OCI-LY7 (cell line): ENCODE data around the gene CALY. TPM values are rescaled to one million over a fixed set of nuclear protein-coding genes. Genes with fewer than 3 reads are reported as not detected.

ENCODE experiments used
- BruUV-seq: library from RNA; stranded (reverse); fragments of 400-500 nt; replicated peaks from 2 replicates; lab custom pipeline; 2021; lab: Mats Ljungman, UMichigan
- CTCF ChIA-PET: fragments of 300-600 bp; sonication (Branson Sonifier 250); formaldehyde crosslinking; loops from one replicate; lab custom pipeline; 2022; ENCODE audit warnings: antibody characterized with exemption; ENCODE audit not compliant: unreplicated experiment; lab: Charles Lee
- POLR2A ChIA-PET: fragments of 300-600 bp; sonication (Branson Sonifier 250); formaldehyde crosslinking; loops from one replicate; lab custom pipeline; 2022; ENCODE audit warnings: antibody characterized with exemption; lab: Charles Lee
- DNase-seq: peaks from one replicate; pipeline ENCODE4 v3.0.0-alpha.2; 2015; ENCODE audit warnings: low spot score
- H2AFZ ChIP-seq: fragments of 200-600 bp; sonication (generic), shearing (Covaris generic); 2 replicates; pipeline ENCODE4 v1.6.1; 2014; ENCODE audit warnings: mild to moderate bottlenecking, antibody characterized with exemption, low read length, moderate library complexity
- H3K27ac ChIP-seq: fragments of 200-600 bp; sonication (generic); 2 replicates; pipeline ENCODE4 v1.5.1; 2014; ENCODE audit warnings: mixed run types, low read depth, mild to moderate bottlenecking, moderate library complexity, low read length, inconsistent platforms; ENCODE audit not compliant: poor library complexity, severe bottlenecking
- H3K36me3 ChIP-seq: fragments of 200-600 bp; sonication (generic); 2 replicates; pipeline ENCODE4 v1.6.1; 2014; ENCODE audit warnings: mild to moderate bottlenecking, antibody characterized with exemption, low read length, moderate library complexity, mixed read lengths; ENCODE audit not compliant: insufficient read depth
- H3K4me1 ChIP-seq: fragments of 200-600 bp; sonication (generic); 2 replicates; pipeline ENCODE4 v1.5.1; 2014; ENCODE audit warnings: mild to moderate bottlenecking, low read length; ENCODE audit not compliant: insufficient read depth, poor library complexity, severe bottlenecking
- H3K4me2 ChIP-seq: fragments of 200-600 bp; sonication (generic); 2 replicates; pipeline ENCODE4 v1.6.1; 2014; ENCODE audit warnings: mild to moderate bottlenecking, low read length
- H3K4me3 ChIP-seq: fragments of 200-600 bp; sonication (generic); 2 replicates; pipeline ENCODE4 v1.5.1; 2014; ENCODE audit warnings: mild to moderate bottlenecking, low read depth, low read length; ENCODE audit not compliant: poor library complexity, severe bottlenecking
- H3K79me2 ChIP-seq: fragments of 200-600 bp; sonication (generic); 2 replicates; pipeline ENCODE4 v1.6.1; 2016; ENCODE audit warnings: low read depth, mild to moderate bottlenecking, low read length, moderate library complexity, mixed read lengths; ENCODE audit not compliant: insufficient read depth
- H3K9me2 ChIP-seq: fragments of 200-600 bp; sonication (generic); 2 replicates; pipeline ENCODE4 v1.6.1; 2016; ENCODE audit warnings: mild to moderate bottlenecking, low read length, mixed read lengths; ENCODE audit not compliant: insufficient read depth
- H3K9me3 ChIP-seq: fragments of 200-600 bp; sonication (generic); 2 replicates; pipeline ENCODE4 v1.6.1; 2014; ENCODE audit warnings: mild to moderate bottlenecking, mixed run types, low read length, mixed read lengths
- H4K20me1 ChIP-seq: fragments of 200-600 bp; sonication (generic); 2 replicates; pipeline ENCODE4 v1.6.1; 2014; ENCODE audit warnings: mild to moderate bottlenecking, antibody characterized with exemption, low read length, moderate library complexity, mixed read lengths; ENCODE audit not compliant: insufficient read depth
- EZH2phosphoT487 ChIP-seq: fragments of 200-600 bp; sonication (generic); IDR thresholded peaks from 2 replicates; pipeline ENCODE4 v1.6.1; 2018; ENCODE audit warnings: low read depth, borderline replicate concordance, mild to moderate bottlenecking, mixed run types, antibody characterized with exemption, low read length, moderate library complexity, mixed read lengths
- intact Hi-C: fragments of 100-400 bp; cut with micrococcal nuclease; formaldehyde crosslinking; loops from one replicate; pipeline ENCODE4 v1.10.0; 2022; ENCODE audit not compliant: unreplicated experiment
- total RNA-seq, 2 experiments: library from RNA; depleted of rRNA in 1 of 2; stranded (reverse); fragments of >200 nt in 1 of 2; shearing (Covaris generic) in 1 of 2; gene quantifications; 2 replicates each; pipeline ENCODE4 v1.2.3, GENCODE V29; 2014 to 2022
- TF ChIP-seq, protein P1 (sequence below): fragments of 200-600 bp; sonication (generic); conservative IDR thresholded peaks from 2 replicates; pipeline ENCODE4 v1.5.1; 2014; ENCODE audit warnings: mild to moderate bottlenecking, antibody characterized with exemption, low read length, moderate library complexity, mixed read lengths

The CALY gene
- total RNA-seq, 2 experiments from 2014 or later: not detected

DNA sequence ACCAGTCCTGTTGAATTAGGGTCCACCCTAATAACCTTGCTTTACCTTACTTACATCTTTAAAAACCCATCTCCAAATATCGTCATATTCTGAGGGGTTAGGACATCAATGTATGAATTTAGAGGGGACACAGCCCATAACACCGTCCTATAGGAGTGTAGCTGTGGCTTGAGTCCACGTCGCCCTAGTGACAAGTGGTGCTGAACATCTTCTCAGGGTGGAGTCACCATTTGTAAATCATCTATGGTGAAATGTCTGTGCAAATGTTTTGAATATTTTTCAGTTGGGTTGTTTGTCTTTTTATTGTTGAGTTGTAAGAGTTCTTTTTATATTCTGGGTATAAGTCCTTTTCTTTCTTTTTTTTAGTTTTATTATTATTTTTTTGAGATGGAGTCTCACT is 5.3 kb upstream of the CALY start:
- ChIA-PET CTCF (no interaction called here), POLR2A (no interaction called here)
- no TSS peak for BruUV-seq
- Histone ChIP-seq H3K79me2 (no peaks in the 10 kb centered on the region), H2AFZ (no peak overlapping the region), H3K9me2 (no peaks in the 10 kb centered on the region), H3K9me3 (no peaks in the 10 kb centered on the region; the same call in 1 of the 2 replicates), H3K27ac (no peak overlapping the region), H3K4me3 (no peak overlapping the region), H3K36me3 (no peaks in the 10 kb centered on the region), H3K4me1 (no peaks in the 10 kb centered on the region), H4K20me1 (no peaks in the 10 kb centered on the region), H3K4me2 (no peak overlapping the region)
- no peak for DNase-seq
- intact Hi-C loops: no loop called here
- TF ChIP-seq, protein P1, sequence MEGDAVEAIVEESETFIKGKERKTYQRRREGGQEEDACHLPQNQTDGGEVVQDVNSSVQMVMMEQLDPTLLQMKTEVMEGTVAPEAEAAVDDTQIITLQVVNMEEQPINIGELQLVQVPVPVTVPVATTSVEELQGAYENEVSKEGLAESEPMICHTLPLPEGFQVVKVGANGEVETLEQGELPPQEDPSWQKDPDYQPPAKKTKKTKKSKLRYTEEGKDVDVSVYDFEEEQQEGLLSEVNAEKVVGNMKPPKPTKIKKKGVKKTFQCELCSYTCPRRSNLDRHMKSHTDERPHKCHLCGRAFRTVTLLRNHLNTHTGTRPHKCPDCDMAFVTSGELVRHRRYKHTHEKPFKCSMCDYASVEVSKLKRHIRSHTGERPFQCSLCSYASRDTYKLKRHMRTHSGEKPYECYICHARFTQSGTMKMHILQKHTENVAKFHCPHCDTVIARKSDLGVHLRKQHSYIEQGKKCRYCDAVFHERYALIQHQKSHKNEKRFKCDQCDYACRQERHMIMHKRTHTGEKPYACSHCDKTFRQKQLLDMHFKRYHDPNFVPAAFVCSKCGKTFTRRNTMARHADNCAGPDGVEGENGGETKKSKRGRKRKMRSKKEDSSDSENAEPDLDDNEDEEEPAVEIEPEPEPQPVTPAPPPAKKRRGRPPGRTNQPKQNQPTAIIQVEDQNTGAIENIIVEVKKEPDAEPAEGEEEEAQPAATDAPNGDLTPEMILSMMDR: no peak
- TF ChIP-seq EZH2phosphoT487: no peak

DNA sequence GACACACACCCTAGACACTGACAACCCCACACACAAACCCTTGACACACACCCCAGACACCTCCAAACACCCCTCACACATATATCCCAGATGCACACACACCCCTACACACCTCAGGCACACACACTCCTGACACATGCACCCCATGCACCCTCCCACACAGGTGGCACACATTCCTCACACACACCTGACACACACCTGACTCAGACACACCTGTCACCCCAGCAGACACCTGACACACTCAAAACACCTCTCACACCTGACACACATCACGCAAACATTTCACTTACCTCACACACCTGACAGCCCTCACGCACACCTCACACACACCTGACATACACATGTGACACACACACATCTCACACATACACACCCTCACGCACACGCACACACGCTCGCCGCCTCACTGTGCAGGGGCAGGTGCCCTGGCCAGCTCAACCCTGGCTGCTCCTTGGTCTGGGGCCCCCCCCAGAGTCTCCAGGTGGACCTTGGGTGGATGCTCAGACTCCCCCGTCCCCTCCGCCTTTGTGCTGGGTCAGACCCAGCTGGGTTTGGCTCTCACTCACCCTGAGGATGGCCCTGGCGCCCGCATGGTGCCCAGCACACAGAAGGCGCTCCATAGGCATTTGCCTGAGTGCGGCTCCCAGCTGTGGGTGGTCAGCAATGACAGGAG is 3.1 kb upstream of the CALY start:
- H4K20me1 ChIP-seq: no peaks in the 10 kb centered on the region
- DNase-seq: no peak
- no peaks in the 10 kb centered on the region for H3K79me2 ChIP-seq
- no peaks in the 10 kb centered on the region for H3K9me2 ChIP-seq
- H3K27ac ChIP-seq: no peak overlapping the region
- H3K36me3 ChIP-seq: no peaks in the 10 kb centered on the region
- POLR2A ChIA-PET: no interaction called here
- TF ChIP-seq, protein P1: no peak
- no peak for TF ChIP-seq EZH2phosphoT487
- no peak overlapping the region for H3K4me3 ChIP-seq
- CTCF ChIA-PET: no interaction called here
- intact Hi-C loops: no loop called here
- no peak overlapping the region for H3K4me2 ChIP-seq
- no peaks in the 10 kb centered on the region for H3K4me1 ChIP-seq
- no TSS peak for BruUV-seq
- no peak overlapping the region for H2AFZ ChIP-seq
- H3K9me3 ChIP-seq: no peaks in the 10 kb centered on the region; the same call in 1 of the 2 replicates
